Lung (tissue), 12 donors: ENCODE data around the gene RELA. TPM values are rescaled to one million over a fixed set of nuclear protein-coding genes. Genes with fewer than 3 reads are reported as not detected.
A peak's percentile ranks its signal among the peaks of the same experiment; 100 is the strongest.

Experiments used
- ATAC-seq: fragments of 200-7000 bp; cut with Tn5 transposase; one replicate; pipeline ENCODE4 v1.9.1; 2020; ENCODE audit warnings: moderate number of reproducible peaks; ENCODE audit not compliant: insufficient read depth, low FRiP score
- DNase-seq, 3 donors: peaks; one replicate each; pipeline ENCODE4 v3.0.0-alpha.2; 2013 to 2017
- H3K27ac ChIP-seq, 2 donors: one replicate each; pipeline ENCODE4 v1.5.1; 2013; ENCODE audit warnings: mild to moderate bottlenecking in 2 of 2, moderate library complexity in 2 of 2, control low read depth in 1 of 2, inconsistent platforms in 1 of 2, low read depth in 1 of 2, low read length in 1 of 2
- H3K27me3 ChIP-seq, 3 donors: one replicate each; pipeline ENCODE4 v1.5.1; 2013; ENCODE audit warnings: low read length in 2 of 3; ENCODE audit not compliant: control insufficient read depth in 3 of 3, insufficient read depth in 3 of 3
- H3K36me3 ChIP-seq, 4 donors: one replicate each; pipeline ENCODE4 v1.5.1; 2013; ENCODE audit warnings: low read length in 4 of 4, mild to moderate bottlenecking in 1 of 4, moderate library complexity in 1 of 4; ENCODE audit not compliant: control insufficient read depth in 4 of 4, insufficient read depth in 4 of 4
- H3K4me1 ChIP-seq, 5 donors: one replicate each; pipeline ENCODE4 v1.5.1; 2013; ENCODE audit warnings: low read length in 5 of 5, mild to moderate bottlenecking in 2 of 5, moderate library complexity in 1 of 5; ENCODE audit not compliant: control insufficient read depth in 5 of 5, insufficient read depth in 5 of 5
- H3K4me3 ChIP-seq: one replicate; pipeline ENCODE4 v1.5.1; 2013; ENCODE audit warnings: mild to moderate bottlenecking, control low read depth, moderate library complexity
- H3K9ac ChIP-seq, 2 donors: one replicate each; pipeline ENCODE4 v1.5.1; 2013; ENCODE audit warnings: low read length in 2 of 2, control low read depth in 1 of 2; ENCODE audit not compliant: insufficient read depth in 1 of 2
- H3K9me3 ChIP-seq, 4 donors: one replicate each; pipeline ENCODE4 v1.5.1; 2013; ENCODE audit warnings: low read length in 3 of 4, mild to moderate bottlenecking in 1 of 4, moderate library complexity in 1 of 4; ENCODE audit not compliant: control insufficient read depth in 4 of 4, insufficient read depth in 3 of 4
- WGBS, 2 donors: extraction: QIAGEN DNeasy Blood & Tissue Kit; methylation state at CpG; one replicate each; pipeline ENCODE4 v1.1.7; 2013; 5-methylcytosine and 5-hydroxymethylcytosine counted together
- polyA plus RNA-seq, 2 donors: library from polyadenylated mRNA; stranded (reverse); fragments of 200-250 nt; gene quantifications; one replicate each; pipeline ENCODE4 v1.2.1, GENCODE V29; 2013
- total RNA-seq, 2 donors: library from RNA; depleted of rRNA in 1 of 2; stranded (reverse); fragments of >200 nt in 1 of 2; gene quantifications; one replicate each; pipeline ENCODE4 v1.2.1, GENCODE V29; 2014 to 2021
- TF ChIP-seq, protein P1 (sequence below): IDR thresholded peaks from 2 replicates; pipeline ENCODE4 v1.5.1; 2012; ENCODE audit warnings: mild to moderate bottlenecking; ENCODE audit errors: control extremely low read depth, extremely low read depth
- donor health status: control.
- donor health status: control.
- donor health status: Bipolar disorder and iron deficiency.
- donor health status: healthy.
- donor health status: DM: yes; HTN: yes; CAD: no.

RELA gene
- total and polyA plus RNA-seq, 4 donors = 34.8 to 72.6 (median 58.0) TPM

DNA sequence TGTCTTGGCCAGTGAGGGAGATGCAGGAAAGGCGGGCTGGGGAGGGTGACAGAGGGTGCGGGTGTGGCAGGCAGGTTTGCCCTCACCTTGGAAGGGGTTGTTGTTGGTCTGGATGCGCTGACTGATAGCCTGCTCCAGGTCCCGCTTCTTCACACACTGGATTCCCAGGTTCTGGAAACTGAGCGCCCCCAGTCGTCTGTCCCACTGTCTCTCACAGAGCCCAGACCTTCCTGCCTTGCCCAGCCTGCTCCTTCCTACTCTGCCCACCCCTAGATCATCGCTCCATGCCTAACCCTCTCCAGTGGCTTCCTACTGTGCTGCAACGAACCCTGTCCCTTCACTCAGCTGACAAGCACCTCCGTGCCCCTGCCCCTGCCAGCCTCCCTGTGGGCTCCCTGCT, 2.7 kb downstream of the RELA start:
- Histone ChIP-seq H3K4me1 (peaks cover 0 to 20% (median 6%) of the 10 kb centered on the region in 5 donors), H3K27ac (peak overlapping the region in 1 of 2 donors; percentile 13)

DNA sequence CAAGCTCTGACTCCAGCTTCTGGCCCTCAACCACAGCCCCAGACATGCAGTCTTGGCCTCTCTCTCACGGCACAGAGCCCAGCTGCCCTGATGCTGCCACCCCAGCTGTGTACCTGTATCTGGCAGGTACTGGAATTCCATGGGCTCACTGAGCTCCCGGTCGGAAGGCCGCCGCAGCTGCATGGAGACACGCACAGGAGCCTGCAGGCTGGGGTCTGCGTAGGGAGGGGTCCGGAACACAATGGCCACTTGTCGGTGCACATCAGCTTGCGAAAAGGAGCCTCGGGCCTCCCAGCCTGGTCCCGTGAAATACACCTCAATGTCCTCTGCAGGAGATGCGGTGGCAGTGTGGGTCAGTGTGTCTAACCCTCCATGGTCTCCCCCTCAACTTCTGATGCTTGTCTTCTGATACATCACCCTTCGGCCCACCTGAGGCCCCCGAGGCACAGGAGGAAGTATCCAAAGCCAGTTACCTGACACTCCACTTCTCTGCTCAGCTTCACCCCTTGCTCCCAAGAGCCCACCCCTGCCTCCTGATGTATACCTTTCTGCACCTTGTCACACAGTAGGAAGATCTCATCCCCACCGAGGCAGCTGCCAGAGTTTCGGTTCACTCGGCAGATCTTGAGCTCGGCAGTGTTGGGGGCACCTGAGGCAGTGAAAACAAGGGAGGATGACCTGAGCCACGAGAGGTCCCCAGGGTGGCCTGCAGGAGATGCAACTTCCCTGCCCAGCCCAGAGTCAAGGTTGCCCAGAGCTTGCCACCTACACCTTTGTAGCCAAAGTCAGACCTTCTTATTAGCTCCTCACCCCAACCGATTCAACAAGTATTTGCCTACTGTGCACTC, 4.3 kb downstream of the RELA start:
- Histone ChIP-seq H3K4me3 (no peak overlapping the region), H3K36me3 (peaks cover 18 to 68% (median 41%) of the 10 kb centered on the region in 4 donors), H3K27me3 (no peaks in the 10 kb centered on the region), H3K9ac (no peak overlapping the region), H3K9me3 (no peaks in the 10 kb centered on the region), H3K4me1 (peaks cover 0 to 22% (median 9%) of the 10 kb centered on the region in 5 donors), H3K27ac (no peak overlapping the region)
- WGBS, 2 donors = 92 to 95% methylated on average over 21 of the region's 21 CpGs
- TF ChIP-seq, protein P1, sequence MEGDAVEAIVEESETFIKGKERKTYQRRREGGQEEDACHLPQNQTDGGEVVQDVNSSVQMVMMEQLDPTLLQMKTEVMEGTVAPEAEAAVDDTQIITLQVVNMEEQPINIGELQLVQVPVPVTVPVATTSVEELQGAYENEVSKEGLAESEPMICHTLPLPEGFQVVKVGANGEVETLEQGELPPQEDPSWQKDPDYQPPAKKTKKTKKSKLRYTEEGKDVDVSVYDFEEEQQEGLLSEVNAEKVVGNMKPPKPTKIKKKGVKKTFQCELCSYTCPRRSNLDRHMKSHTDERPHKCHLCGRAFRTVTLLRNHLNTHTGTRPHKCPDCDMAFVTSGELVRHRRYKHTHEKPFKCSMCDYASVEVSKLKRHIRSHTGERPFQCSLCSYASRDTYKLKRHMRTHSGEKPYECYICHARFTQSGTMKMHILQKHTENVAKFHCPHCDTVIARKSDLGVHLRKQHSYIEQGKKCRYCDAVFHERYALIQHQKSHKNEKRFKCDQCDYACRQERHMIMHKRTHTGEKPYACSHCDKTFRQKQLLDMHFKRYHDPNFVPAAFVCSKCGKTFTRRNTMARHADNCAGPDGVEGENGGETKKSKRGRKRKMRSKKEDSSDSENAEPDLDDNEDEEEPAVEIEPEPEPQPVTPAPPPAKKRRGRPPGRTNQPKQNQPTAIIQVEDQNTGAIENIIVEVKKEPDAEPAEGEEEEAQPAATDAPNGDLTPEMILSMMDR = no peak
- ATAC-seq = no peak
- DNase-seq = no peak

More for the DNA sequence above, 2.7 kb downstream of the RELA start:
- H3K36me3 ChIP-seq = peaks cover 18 to 58% (median 35%) of the 10 kb centered on the region in 4 donors
- H3K9me3 ChIP-seq = no peaks in the 10 kb centered on the region
- H3K27me3 ChIP-seq = no peaks in the 10 kb centered on the region
- DNase-seq (no peak), ATAC-seq (no peak)
- 95 to 96% methylated on average over 9 of the region's 9 CpGs for WGBS, 2 donors
- H3K9ac ChIP-seq = no peak overlapping the region
- H3K4me3 ChIP-seq = no peak overlapping the region
- TF ChIP-seq, protein P1 = no peak

DNA sequence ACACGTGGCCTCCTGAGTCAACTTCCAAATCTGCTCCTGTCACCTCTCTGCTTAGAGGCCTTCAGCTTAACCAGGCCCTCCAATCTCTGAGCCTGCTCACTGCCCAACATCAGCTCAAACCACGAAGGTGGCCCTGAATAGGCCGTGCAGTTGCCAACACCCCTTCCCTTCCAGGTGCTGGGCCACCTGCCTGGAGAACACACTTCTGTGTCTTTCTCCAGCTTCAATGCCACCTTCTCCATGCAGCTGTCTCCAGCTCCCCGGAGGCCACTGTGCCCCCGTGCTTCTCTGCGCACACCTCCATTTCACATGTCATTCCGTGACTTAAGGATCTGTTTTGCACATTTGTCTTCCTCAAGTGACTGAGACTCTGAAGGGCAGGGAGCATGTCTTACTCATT, 5.3 kb downstream of the RELA start:
- ATAC-seq = no peak
- Histone ChIP-seq H3K4me3 (no peak overlapping the region), H3K4me1 (peaks cover 0 to 28% (median 12%) of the 10 kb centered on the region in 5 donors), H3K9ac (no peak overlapping the region), H3K27ac (no peak overlapping the region), H3K9me3 (no peaks in the 10 kb centered on the region), H3K27me3 (no peaks in the 10 kb centered on the region), H3K36me3 (peaks cover 18 to 68% (median 41%) of the 10 kb centered on the region in 4 donors)
- DNase-seq = no peak
- TF ChIP-seq, protein P1 = no peak
- WGBS, 2 donors = 88 to 93% methylated on average over 7 of the region's 7 CpGs
